AG09309 (cell line): ENCODE data around the gene KRT4.

ENCODE experiments used
- DNase-seq: peaks from one replicate; pipeline ENCODE4 v3.0.0-alpha.2; 2010; ENCODE audit warnings: low read depth
- H3K4me3 ChIP-seq: 2 replicates; pipeline ENCODE4 v1.5.1; 2011; ENCODE audit warnings: mild to moderate bottlenecking, low read depth, low read length, moderate library complexity; ENCODE audit not compliant: control insufficient read depth
- TF ChIP-seq, protein P1 (sequence below): IDR thresholded peaks from 2 replicates; pipeline ENCODE4 v1.5.1; 2011; ENCODE audit warnings: mild to moderate bottlenecking, low read depth, low read length, inconsistent platforms; ENCODE audit not compliant: insufficient read depth, control insufficient read depth; ENCODE audit errors: missing control alignments

The KRT4 gene

DNA sequence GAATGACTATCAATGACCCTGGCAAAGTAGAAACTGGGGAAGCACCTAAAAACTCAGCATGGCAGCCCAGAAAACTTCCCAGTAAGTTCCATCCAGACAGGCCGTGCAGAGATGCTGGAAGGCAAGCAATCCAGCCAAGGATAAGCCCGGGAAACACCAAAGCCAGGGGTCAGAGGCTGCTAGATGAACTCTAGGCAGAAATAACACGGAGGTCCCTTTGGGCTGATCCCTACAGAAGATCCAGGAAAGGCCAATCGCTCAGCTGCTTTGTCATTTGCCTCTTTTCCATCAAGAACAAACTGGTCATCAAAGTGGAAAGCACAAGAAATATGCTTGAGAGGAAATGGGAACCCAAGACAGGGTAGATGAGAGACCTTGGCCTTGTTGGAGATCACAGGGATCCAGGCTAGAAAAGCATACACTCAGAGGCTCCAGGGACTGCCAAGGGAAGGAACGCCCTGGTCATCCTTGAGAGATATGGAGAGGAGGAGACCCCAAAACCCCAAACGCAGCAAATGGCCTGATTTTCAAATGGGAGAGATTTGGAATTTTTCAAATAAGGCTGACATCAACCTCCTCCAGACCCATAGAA is 13.7 kb upstream of the KRT4 start:
- no peak for DNase-seq
- TF ChIP-seq, protein P1, sequence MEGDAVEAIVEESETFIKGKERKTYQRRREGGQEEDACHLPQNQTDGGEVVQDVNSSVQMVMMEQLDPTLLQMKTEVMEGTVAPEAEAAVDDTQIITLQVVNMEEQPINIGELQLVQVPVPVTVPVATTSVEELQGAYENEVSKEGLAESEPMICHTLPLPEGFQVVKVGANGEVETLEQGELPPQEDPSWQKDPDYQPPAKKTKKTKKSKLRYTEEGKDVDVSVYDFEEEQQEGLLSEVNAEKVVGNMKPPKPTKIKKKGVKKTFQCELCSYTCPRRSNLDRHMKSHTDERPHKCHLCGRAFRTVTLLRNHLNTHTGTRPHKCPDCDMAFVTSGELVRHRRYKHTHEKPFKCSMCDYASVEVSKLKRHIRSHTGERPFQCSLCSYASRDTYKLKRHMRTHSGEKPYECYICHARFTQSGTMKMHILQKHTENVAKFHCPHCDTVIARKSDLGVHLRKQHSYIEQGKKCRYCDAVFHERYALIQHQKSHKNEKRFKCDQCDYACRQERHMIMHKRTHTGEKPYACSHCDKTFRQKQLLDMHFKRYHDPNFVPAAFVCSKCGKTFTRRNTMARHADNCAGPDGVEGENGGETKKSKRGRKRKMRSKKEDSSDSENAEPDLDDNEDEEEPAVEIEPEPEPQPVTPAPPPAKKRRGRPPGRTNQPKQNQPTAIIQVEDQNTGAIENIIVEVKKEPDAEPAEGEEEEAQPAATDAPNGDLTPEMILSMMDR, result no peak
- H3K4me3 ChIP-seq, result no peak overlapping the region

DNA sequence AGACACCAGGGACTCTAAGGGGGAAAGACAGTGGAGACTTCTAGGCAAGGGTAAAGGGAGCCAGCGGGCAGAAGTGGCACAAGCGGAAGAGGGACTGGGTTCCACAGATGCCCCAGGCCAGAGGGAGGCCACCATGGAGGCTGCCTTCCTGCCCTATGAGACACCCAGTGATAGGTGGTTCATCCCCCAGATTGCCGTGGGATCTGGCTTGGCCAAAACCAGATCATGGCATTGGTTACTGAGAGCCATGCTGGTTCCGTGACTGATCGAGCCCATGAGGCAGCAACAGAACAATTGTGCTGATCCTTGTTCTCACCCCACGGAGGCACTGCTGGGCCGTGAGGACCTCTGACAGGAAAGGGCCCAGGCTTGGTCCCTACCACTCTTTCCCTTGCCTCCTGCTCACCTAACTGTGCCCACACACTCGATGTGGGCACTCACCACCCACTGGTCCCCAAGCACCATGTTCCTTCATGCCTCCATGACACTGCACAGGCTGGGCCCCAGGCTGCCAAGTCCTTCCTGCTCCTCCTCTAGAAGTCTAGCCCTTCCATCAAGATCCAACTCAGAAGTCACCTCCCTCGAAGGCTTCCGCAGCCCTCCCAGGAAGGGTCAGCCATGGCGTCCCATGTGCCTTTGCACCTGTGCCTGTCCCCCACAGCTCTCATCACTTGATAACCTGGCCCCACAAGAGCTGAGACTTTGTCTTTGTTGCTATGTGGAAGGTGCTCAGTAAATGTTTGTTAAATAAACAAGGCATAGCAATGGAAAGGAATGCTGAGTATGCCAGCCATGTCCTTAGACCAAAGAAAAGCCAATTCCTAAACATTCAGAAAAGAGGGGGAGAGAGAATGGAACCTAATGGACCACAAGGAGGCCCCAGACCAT is 12.9 kb upstream of the KRT4 start:
- no peak overlapping the region for H3K4me3 ChIP-seq
- DNase-seq, result no peak
- TF ChIP-seq, protein P1, result no peak

DNA sequence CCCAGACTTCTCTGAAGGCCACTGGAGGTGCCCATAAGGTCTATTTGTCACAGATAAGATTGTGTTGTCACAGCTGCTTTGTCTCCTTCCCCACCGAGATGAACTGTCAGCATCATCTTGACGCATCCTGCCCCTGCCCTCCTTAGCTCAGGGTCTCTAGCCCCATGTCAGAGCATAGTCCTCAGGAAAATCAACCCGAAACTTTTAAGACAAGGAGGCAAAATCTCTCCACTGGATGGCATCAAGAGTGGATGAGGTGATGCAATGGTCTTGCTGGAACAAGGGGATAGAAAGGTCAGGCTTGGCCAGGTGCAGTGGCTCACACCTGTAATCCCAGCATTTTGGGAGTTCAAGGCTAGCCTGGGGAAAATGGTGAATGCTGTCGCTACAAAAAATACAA is 12.0 kb upstream of the KRT4 start:
- H3K4me3 ChIP-seq, result no peak overlapping the region
- TF ChIP-seq, protein P1, result no peak
- no peak for DNase-seq

DNA sequence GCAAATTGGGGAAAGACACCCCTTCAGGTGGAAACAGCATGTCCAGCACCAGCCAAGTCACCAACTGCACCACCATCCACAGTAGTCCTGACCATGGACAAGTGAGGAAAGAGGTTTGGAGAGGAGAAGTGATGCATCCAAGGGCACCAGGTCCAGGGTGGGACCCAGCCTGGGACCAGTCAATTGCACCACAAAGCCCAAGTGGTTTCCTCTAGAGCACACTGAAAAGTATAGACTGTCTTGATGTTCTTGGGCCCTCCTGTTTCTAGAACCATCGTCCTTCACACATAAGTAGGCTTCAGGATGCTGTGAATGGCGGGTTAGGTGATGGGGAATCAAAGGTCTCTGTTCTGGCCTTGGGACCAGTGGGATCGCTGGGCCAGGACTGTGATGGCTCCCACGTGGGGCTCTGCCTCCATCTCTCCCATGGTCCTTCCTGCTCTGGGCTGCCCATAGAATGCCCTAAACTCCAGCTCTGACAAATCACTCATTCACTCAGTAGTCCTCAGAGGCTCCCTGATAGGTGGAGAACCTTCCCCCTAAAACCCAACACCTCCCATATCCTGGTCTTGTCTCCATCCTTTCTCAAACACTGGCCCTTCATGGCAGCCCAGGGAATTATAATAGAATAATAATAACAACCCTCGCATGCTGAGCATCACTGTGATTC is 11.0 kb upstream of the KRT4 start:
- H3K4me3 ChIP-seq, result no peak overlapping the region
- TF ChIP-seq, protein P1, result no peak
- DNase-seq, result no peak

DNA sequence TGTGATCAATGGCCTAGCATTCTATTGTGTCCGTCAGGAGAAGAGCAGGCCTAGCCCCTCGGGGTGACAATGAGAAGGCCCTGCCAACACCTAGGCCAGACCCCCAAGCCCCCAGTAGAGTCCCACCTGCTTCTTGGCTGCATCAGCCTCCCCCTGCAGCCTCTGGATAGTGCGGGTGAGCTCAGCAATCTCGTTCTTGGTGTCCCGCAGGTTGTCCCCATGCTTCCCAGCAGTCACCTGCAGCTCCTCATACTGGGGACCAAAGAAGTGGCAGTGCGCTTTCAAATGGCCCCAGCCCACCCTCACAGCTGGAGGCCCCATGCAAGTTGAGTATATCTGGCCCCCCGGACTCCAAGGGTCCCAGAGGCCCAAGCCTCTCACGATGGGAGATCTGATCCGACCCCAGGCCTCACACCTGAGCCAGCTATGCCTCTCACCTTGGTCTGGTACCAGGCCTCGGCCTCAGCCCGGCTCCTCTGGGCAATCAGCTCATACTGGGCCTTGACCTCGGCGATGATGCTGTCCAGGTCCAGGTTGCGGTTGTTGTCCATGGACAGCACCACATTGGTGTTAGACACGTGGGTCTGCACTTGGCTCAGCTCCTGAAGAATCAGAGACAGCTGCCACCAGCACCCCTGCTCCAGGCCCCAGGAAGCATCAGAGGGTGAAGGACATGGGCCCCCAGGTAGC is 10.0 kb upstream of the KRT4 start:
- H3K4me3 ChIP-seq, result no peak overlapping the region
- TF ChIP-seq, protein P1, result no peak
- no peak for DNase-seq

DNA sequence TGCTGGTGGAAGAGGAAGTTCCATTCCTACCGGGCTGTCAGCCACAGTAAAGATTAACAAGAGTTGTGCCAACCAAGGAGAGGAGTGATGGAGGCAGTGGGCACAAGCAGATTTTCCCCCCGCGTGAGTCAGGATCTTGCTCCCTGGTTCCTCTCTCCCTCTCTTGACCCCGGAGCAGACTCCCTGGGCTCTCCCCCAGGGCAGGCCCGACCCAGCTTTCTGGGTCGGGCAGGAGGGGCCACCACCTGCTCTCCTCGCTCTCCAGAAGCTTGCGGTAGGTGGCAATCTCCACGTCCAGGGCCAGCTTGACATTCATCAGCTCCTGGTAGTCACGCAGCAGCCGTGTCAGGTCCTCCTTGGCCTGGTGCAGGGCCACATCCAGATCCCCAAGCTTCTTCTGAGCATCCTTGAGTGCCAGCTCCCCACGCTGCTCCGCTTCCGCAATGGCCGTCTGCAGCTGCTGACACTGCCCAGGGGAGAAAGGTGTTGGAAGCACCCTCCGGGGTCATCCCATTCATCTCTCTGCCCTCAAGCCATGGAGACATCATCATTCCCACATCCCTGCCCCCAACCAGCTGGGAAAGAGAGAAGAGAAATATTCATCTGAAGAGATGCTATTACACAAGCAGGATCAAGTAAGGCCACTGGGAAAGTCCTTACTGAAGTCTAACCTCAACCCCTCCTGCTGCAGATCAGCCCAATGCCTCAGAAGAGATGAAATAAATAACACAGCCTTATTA is 9.0 kb upstream of the KRT4 start:
- DNase-seq, result no peak
- H3K4me3 ChIP-seq, result no peak overlapping the region
- TF ChIP-seq, protein P1, result no peak
